ENCODE results near the gene UQCR11. TPM values are rescaled to one million over a fixed set of nuclear protein-coding genes. Genes with fewer than 3 reads are reported as not detected.

The UQCR11 gene
- total RNA-seq, 1 donor from 2014 or later = 43.4 TPM

GRCh38 chr19:1584500-1585242 lies 20.6 kb downstream of the UQCR11 start:
- no peak for DNase-seq (ENCODE audit: low read depth)
- no peaks in the 10 kb centered on the region for H3K27me3 ChIP-seq (ENCODE audit: control insufficient read depth, insufficient read depth, low read length)
- H3K4me3 ChIP-seq (ENCODE audit: low read depth, low read length) = no peak overlapping the region
- peaks cover 27% of the 10 kb centered on the region for H3K36me3 ChIP-seq (ENCODE audit: control insufficient read depth, insufficient read depth, low read length)
- TF ChIP-seq CTCF (IDR thresholded peaks at IDR 0.05; ENCODE audit: insufficient read depth, low read length, severe bottlenecking) = no peak
- no peak for FAIRE-seq

GRCh38 chr19:1582201-1582600 lies 23.1 kb downstream of the UQCR11 start:
- H3K36me3 ChIP-seq (ENCODE audit: control insufficient read depth, insufficient read depth, low read length) = peaks cover 34% of the 10 kb centered on the region
- no peak for FAIRE-seq

GRCh38 chr19:1580957-1581356 lies 24.3 kb downstream of the UQCR11 start:
- FAIRE-seq = no peak
- H3K4me3 ChIP-seq (ENCODE audit: low read depth, low read length) = no peak overlapping the region
- no peaks in the 10 kb centered on the region for H3K27me3 ChIP-seq (ENCODE audit: control insufficient read depth, insufficient read depth, low read length)
- peaks cover 34% of the 10 kb centered on the region for H3K36me3 ChIP-seq (ENCODE audit: control insufficient read depth, insufficient read depth, low read length)
- no peak for DNase-seq (ENCODE audit: low read depth)
- TF ChIP-seq CTCF (IDR thresholded peaks at IDR 0.05; ENCODE audit: insufficient read depth, low read length, severe bottlenecking) = no peak

More at GRCh38 chr19:1582201-1582600, 23.1 kb downstream of the UQCR11 start:
- DNase-seq (ENCODE audit: low read depth) = no peak
- H3K27me3 ChIP-seq (ENCODE audit: control insufficient read depth, insufficient read depth, low read length) = no peaks in the 10 kb centered on the region
- no peak for TF ChIP-seq CTCF (IDR thresholded peaks at IDR 0.05; ENCODE audit: insufficient read depth, low read length, severe bottlenecking)
- no peak overlapping the region for H3K4me3 ChIP-seq (ENCODE audit: low read depth, low read length)

GRCh38 chr19:1580382-1580781 lies 24.9 kb downstream of the UQCR11 start:
- peaks cover 32% of the 10 kb centered on the region for H3K36me3 ChIP-seq (ENCODE audit: control insufficient read depth, insufficient read depth, low read length)
- DNase-seq (ENCODE audit: low read depth) = no peak
- no peak for TF ChIP-seq CTCF (IDR thresholded peaks at IDR 0.05; ENCODE audit: insufficient read depth, low read length, severe bottlenecking)

GRCh38 chr19:1579222-1579621 lies 26.0 kb downstream of the UQCR11 start:
- Histone ChIP-seq H3K4me3 (ENCODE audit: low read depth, low read length) (no peak overlapping the region), H3K36me3 (ENCODE audit: control insufficient read depth, insufficient read depth, low read length) (peaks cover 28% of the 10 kb centered on the region), H3K27me3 (ENCODE audit: control insufficient read depth, insufficient read depth, low read length) (no peaks in the 10 kb centered on the region)
- TF ChIP-seq CTCF (IDR thresholded peaks at IDR 0.05; ENCODE audit: insufficient read depth, low read length, severe bottlenecking) = no peak
- no peak for DNase-seq (ENCODE audit: low read depth)
- no peak for FAIRE-seq

More at GRCh38 chr19:1580382-1580781, 24.9 kb downstream of the UQCR11 start:
- no peak overlapping the region for H3K4me3 ChIP-seq (ENCODE audit: low read depth, low read length)
- no peak for FAIRE-seq
- no peaks in the 10 kb centered on the region for H3K27me3 ChIP-seq (ENCODE audit: control insufficient read depth, insufficient read depth, low read length)

Data from bronchial epithelial cell (primary cell).